Epithelial cell of esophagus (primary cell): ENCODE results near the gene CNKSR1.

Experiments
- DNase-seq: peaks from one replicate; pipeline ENCODE4 v3.0.0; 2010; ENCODE audit warnings: low read depth
- H3K4me3 ChIP-seq: 2 replicates; pipeline ENCODE4 v1.5.1; 2011; ENCODE audit warnings: mild to moderate bottlenecking, low read length, control low read depth
- TF ChIP-seq, protein P1 (sequence below): IDR thresholded peaks from 2 replicates; pipeline ENCODE4 v1.5.1; 2011; ENCODE audit warnings: low read depth, mild to moderate bottlenecking, low read length, control low read depth, inconsistent platforms; ENCODE audit not compliant: insufficient read depth; ENCODE audit errors: missing control alignments

The CNKSR1 gene, protein sequence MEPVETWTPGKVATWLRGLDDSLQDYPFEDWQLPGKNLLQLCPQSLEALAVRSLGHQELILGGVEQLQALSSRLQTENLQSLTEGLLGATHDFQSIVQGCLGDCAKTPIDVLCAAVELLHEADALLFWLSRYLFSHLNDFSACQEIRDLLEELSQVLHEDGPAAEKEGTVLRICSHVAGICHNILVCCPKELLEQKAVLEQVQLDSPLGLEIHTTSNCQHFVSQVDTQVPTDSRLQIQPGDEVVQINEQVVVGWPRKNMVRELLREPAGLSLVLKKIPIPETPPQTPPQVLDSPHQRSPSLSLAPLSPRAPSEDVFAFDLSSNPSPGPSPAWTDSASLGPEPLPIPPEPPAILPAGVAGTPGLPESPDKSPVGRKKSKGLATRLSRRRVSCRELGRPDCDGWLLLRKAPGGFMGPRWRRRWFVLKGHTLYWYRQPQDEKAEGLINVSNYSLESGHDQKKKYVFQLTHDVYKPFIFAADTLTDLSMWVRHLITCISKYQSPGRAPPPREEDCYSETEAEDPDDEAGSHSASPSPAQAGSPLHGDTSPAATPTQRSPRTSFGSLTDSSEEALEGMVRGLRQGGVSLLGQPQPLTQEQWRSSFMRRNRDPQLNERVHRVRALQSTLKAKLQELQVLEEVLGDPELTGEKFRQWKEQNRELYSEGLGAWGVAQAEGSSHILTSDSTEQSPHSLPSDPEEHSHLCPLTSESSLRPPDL

DNA sequence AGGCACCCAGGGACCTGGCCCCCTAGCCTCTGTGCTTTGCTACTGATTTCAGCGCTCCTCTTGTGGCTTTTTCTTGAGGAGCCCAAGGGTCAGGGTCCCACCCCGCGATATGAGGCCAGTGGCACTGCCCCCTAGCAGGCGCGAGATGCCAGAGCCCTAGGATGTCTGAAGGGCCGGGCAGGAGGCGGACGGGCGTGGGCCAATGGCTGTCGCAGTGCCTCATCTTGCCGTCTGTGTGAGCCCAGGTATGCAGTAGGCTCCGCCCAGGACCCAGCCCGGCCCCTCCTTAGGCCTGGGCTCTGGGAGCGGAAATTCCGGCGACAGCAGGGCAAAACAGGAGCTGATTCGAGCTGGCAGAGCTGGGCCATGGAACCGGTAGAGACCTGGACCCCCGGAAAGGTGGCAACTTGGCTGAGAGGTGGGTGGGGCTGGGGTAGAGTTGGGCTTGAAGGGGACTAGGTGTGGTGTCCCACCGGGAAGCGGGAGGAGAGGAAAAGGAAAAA, at the start of gene CNKSR1:
Gene CNKSR1 (plus strand): TSS at position 310 of the 503 bp plus-strand sequence. CDS start 57 bp downstream, at position 367.
- peak within 1 kb of the TSS; percentile 55 for H3K4me3 ChIP-seq
- TF ChIP-seq, protein P1, sequence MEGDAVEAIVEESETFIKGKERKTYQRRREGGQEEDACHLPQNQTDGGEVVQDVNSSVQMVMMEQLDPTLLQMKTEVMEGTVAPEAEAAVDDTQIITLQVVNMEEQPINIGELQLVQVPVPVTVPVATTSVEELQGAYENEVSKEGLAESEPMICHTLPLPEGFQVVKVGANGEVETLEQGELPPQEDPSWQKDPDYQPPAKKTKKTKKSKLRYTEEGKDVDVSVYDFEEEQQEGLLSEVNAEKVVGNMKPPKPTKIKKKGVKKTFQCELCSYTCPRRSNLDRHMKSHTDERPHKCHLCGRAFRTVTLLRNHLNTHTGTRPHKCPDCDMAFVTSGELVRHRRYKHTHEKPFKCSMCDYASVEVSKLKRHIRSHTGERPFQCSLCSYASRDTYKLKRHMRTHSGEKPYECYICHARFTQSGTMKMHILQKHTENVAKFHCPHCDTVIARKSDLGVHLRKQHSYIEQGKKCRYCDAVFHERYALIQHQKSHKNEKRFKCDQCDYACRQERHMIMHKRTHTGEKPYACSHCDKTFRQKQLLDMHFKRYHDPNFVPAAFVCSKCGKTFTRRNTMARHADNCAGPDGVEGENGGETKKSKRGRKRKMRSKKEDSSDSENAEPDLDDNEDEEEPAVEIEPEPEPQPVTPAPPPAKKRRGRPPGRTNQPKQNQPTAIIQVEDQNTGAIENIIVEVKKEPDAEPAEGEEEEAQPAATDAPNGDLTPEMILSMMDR: peak; percentile 24

DNA sequence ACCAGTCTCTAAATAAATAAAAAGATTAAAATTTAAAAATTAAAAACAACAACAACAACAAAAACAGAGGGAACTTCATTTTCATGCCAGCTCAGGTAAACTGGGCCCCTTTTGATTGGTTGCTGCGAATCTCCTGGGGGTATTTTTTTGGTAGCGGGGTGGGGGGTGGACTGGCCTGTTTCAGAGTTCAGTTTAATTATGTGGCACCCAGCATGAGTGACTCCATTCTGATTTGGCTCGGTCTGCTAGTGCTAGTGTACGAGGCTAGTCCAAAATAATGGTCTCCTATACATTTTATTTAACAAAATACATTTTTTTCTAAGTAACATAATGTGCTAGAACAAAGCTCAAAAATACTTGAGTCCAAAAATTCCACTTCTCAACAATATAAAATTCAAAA, 47.5 kb upstream of the CNKSR1 start:
- TF ChIP-seq, protein P1: no peak
- no peak overlapping the region for H3K4me3 ChIP-seq
- DNase-seq: no peak

More for the DNA sequence above, at the start of gene CNKSR1:
- DNase-seq: peak; percentile 91

DNA sequence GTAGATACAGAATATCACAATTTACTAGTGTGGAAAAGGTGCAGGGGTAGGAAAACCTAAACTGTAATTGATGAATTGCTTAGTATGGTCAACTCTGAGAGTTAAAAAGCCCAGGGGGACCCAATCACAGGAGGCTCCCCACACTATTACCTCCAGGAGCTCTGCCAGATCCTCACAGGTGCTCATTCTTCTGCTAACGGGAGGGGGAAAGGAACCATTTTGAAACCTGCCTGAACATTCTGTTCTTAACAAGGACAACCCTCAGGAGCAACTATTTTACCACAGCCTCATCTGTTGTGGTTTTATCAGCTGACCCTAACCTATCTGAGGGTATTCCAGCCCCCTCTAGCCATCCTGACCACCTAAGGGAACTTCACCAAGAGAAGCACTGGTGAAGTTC, 46.6 kb upstream of the CNKSR1 start:
- TF ChIP-seq, protein P1: no peak
- no peak for DNase-seq
- H3K4me3 ChIP-seq: no peak overlapping the region

DNA sequence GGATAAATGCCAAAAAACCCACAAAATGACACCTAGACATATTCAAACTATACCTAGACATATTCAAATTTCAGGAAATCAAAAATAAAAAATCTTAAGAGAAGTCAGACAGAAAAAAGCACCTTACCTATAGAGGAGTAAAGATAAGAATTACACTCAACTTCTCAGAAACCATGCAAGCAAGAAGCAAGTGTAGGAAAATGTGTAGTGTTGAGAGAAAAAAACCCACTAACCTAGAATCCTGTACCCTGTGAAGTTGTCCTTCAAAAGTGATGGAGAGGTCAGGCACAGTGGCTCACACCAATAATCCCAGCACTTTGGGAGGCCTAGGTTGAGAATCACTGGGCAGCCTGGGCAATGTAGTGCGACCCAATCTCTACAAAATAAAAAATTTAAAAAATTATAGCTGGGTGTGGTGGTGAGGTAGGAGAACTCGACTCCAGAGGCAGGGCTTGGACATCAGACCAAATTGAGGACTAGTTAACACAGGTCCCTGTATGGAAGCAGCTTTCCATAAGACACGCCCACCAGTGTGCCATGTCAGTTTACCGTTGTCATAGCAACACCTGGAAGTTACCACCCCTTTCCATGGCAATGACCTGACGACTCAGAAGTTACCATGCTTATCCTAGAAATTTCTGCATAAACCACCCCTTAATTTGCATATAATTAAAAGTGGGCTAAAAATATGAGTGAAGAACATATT, 45.0 kb upstream of the CNKSR1 start:
- peak; percentile 27 for DNase-seq
- H3K4me3 ChIP-seq: no peak overlapping the region
- TF ChIP-seq, protein P1: no peak

DNA sequence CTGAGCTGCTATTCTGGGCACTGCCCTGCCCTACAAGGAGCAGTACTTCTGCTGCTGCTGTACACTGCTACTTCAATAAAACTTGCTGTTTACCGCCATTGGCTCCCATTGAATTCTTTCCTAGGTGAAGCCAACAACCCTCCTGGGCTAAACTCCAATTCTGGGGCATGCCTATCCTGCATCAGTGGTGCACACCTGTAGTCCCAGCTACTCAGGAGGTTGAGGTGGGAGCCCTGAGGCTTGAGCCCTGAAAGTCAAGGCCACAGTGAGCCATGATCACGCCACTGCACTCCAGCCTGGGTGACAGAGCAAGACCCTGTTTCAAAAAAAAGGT, 44.5 kb upstream of the CNKSR1 start:
- no peak overlapping the region for H3K4me3 ChIP-seq
- TF ChIP-seq, protein P1: no peak
- DNase-seq: no peak

DNA sequence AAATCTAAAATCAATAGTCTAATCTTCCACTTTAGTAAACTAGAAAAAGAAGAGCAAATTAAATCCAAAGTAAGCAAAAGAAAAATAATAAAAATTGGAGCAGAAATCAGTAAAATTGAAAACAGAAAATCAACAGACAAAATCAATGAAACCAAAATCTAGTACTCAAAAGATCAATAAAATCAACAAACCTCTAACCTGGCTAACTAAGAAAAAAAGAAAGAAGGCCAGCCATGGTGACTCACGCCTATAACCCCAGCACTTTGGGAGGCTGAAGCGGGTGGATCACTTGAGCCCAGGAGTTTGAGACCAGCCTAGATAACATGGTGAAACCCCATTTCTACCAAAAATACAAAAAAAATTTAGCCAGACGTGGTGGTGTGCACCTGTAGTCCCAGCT, 42.8 kb upstream of the CNKSR1 start:
- TF ChIP-seq, protein P1: no peak
- H3K4me3 ChIP-seq: no peak overlapping the region
- no peak for DNase-seq
